T-helper 1 cell treated with Interleukin-12 subunit alpha and Interleukin-12 subunit beta and Interleukin-4 antibody, amounts not matched to agents 30 μg/mL and 1 μg/mL, for 36 hours (primary cell): ENCODE results near the gene GNA14.

Source experiments
- H3K27ac Mint-ChIP-seq: one replicate; pipeline ENCODE4 v1.8.0; 2021; ENCODE audit warnings: mild to moderate bottlenecking, mixed read lengths
- H3K27me3 Mint-ChIP-seq: one replicate; pipeline ENCODE4 v1.8.0; 2021; ENCODE audit warnings: low read depth, mixed read lengths
- H3K36me3 Mint-ChIP-seq: one replicate; pipeline ENCODE4 v1.8.0; 2021; ENCODE audit warnings: low read depth, mixed read lengths
- H3K4me1 Mint-ChIP-seq: one replicate; pipeline ENCODE4 v1.8.0; 2021; ENCODE audit warnings: low read depth, mixed read lengths
- H3K4me3 Mint-ChIP-seq: one replicate; pipeline ENCODE4 v1.8.0; 2021; ENCODE audit warnings: mild to moderate bottlenecking, moderate library complexity, mixed read lengths
- H3K9me3 Mint-ChIP-seq: one replicate; pipeline ENCODE4 v1.8.0; 2021; ENCODE audit warnings: mixed read lengths

The GNA14 gene

DNA sequence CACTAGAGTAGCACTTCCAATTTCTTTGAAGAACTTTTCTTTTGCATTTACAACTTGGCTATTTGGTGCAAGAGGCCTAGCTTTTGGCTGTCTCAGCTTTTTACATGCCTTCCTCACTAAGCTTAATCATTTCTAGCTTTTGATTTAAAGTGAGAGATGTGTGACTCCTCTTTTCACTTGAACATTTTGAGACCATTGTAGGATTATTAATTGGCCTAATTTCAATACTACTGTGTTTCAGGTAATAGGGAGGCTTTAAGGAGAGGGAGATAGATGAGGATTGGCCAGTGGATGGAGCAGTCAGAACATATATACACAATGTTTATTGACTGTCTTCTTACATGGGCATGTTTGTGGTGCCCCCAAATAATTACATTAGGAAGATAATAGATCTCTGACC lies 161.7 kb downstream of the GNA14 start:
- Mint-ChIP-seq H3K27ac (no peak overlapping the region), H3K27me3 (peaks cover 6% of the 10 kb centered on the region), H3K36me3 (no peaks in the 10 kb centered on the region), H3K9me3 (peaks cover 18% of the 10 kb centered on the region), H3K4me3 (no peak overlapping the region), H3K4me1 (peaks cover 20% of the 10 kb centered on the region)

DNA sequence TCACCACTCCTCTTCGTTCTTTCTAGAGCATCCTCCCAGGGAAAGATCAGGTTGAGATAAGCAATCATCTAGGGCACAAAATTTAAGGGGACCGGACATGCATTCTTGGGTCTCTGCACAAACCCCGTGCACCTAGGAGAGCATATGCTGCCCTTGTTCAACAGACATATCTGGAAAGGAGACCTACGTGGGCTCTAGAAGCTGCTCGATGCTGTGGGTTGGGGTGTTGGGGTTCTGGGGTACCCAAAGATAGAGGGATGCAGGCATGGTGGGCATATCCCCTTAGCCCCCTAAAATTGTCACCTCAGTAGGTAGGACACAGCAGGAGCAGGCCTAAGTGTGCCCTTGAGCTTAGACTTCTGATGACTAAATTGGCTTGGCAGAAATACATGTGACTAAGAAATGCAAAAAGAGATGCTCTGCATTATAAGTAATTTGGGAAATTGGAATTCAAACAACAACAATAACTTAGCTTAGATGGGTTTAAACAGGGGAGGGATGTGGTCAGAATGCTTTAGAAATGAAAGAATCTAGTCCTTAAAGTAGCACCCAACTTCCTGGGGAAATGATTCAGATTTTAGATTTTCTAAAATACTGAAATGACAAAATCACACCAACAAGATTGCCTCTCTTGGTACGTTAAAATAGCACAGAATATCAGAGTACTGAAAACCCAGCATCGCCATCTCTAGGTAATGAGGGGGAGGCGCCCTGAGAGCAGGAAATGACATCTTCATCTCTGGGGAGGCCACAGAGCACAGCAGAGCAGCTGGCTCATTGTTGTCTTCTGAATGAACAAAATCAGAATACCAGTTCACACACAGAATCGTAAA lies 172.3 kb downstream of the GNA14 start:
- peaks cover 5% of the 10 kb centered on the region for H3K36me3 Mint-ChIP-seq
- peaks cover 7% of the 10 kb centered on the region for H3K9me3 Mint-ChIP-seq
- H3K27me3 Mint-ChIP-seq, result no peaks in the 10 kb centered on the region
- H3K4me1 Mint-ChIP-seq, result peaks cover 30% of the 10 kb centered on the region
- H3K4me3 Mint-ChIP-seq, result peak overlapping the region; percentile 59
- peak overlapping the region; percentile 95 for H3K27ac Mint-ChIP-seq

DNA sequence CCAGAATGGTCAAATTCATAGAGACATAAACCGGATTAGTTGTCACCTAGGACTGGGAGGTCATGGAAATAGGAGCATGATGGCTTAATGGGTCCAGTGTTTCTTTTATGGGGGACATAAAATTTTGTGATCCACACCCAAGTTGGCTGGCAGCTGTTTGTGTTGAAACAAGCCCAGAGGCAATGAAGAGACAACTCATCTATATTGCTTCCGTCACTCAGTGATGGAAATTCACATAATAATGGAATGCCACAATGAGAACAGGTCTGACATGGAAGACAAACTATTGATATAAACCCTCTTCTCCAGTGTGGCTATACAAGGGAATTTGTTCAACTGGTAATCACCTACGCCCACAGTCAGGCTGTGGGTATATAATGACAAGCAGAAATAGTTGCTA lies 173.2 kb downstream of the GNA14 start:
- Mint-ChIP-seq H3K27ac (no peak overlapping the region), H3K4me1 (peaks cover 30% of the 10 kb centered on the region), H3K9me3 (peaks cover 7% of the 10 kb centered on the region), H3K4me3 (no peak overlapping the region), H3K36me3 (peaks cover 5% of the 10 kb centered on the region), H3K27me3 (no peaks in the 10 kb centered on the region)

DNA sequence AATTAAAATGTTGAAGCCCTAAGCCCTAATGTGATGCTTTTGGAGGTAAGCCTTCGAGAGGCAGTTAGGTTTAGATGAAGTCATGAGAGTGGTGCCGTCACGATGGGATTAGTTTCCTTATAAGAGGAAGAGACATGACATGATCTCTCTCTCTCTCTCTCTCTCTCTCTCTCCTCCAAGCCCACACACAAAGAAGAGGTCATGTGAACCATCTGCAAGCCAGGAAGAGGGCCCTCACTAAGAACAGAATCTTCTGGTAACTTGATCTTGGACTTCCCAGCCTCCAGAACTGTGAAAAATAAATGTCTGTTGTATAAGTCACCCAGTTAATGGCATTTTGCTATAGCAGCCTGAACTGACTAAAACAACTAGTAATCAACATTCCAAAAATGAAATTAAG lies 175.5 kb downstream of the GNA14 start:
- H3K36me3 Mint-ChIP-seq, result peaks cover 3% of the 10 kb centered on the region

DNA sequence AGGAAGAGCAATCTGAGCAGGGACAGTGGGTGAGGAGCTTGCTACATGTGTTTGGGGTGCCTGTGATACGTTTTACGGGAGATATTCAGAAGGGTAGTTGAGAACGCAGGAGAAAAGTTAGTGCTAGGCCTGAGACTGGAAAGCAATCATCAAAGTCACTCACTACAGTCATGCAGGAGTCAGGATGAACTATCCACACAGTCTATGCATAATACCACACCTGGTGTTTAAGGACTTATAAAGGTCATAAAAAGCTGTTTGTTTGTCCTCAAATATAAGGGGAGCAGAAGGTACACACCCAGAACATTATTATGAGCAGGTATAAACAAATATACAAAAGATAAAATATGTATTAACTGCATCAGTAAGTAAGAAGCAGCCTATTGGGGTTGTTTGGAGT lies 176.6 kb downstream of the GNA14 start:
- Mint-ChIP-seq H3K36me3 (peaks cover 2% of the 10 kb centered on the region), H3K4me1 (peaks cover 21% of the 10 kb centered on the region), H3K9me3 (peaks cover 4% of the 10 kb centered on the region), H3K27me3 (peaks cover 5% of the 10 kb centered on the region), H3K4me3 (no peak overlapping the region), H3K27ac (no peak overlapping the region)

More for the DNA sequence above, 175.5 kb downstream of the GNA14 start:
- H3K27ac Mint-ChIP-seq, result no peak overlapping the region
- H3K4me1 Mint-ChIP-seq, result peaks cover 28% of the 10 kb centered on the region
- peaks cover 4% of the 10 kb centered on the region for H3K9me3 Mint-ChIP-seq
- no peak overlapping the region for H3K4me3 Mint-ChIP-seq
- peaks cover 5% of the 10 kb centered on the region for H3K27me3 Mint-ChIP-seq

DNA sequence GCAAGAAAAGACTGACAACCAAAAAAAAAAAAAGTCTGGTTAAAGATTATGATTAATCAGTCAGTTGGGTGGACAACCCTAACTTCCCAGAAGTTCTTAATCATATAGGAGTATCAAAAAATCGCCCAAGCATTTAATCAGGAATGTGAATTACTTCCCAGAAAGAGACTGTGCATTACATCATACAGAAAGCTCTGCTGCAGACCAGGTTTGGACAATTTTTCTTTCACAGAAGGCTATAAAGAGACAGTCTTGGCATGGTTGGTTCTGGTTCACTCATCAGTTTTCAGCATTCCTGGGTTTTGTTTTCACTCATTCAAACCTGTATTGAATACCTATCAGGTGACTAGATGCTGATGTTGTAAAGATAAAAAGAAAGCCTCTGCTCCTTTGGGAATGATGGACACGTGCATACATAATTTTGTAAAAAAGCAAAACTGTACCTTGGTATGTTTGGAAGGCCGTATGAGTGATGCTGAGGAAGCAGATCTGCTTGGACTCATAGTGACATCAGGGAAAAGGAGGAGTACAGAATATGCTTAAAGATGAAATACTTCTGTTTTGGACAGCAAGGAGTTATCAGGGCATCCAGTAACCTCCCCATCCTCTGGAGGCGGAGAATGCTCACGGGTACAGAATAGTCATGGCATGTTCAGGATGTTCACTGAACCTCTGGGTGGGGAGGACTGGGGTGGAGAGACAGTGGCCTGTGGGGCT lies 178.4 kb downstream of the GNA14 start:
- no peak overlapping the region for H3K4me3 Mint-ChIP-seq
- H3K4me1 Mint-ChIP-seq, result peaks cover 11% of the 10 kb centered on the region
- H3K36me3 Mint-ChIP-seq, result no peaks in the 10 kb centered on the region
- H3K27me3 Mint-ChIP-seq, result peaks cover 5% of the 10 kb centered on the region
- H3K27ac Mint-ChIP-seq, result no peak overlapping the region
- peaks cover 4% of the 10 kb centered on the region for H3K9me3 Mint-ChIP-seq

DNA sequence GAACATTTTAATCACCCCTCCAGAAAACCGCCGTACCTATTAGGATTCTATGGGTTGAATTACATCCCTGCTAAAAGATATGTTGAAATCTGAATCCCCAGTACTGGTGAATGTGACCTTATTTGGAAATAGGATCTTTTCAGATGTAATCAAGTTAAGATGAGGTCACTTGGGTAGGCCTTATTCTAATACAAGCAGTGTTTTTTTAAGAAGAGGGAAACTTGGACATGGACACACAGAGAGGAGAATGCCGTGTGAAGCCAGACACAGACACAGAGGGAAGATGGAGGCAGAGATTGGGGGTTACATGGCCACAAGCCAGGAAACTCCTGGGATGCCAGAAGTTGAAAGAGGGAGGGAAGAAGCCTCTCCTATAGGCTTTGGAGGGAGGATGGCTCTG lies 183.5 kb downstream of the GNA14 start:
- Mint-ChIP-seq H3K27ac (no peak overlapping the region), H3K27me3 (peaks cover 5% of the 10 kb centered on the region), H3K36me3 (no peaks in the 10 kb centered on the region), H3K4me3 (no peak overlapping the region), H3K9me3 (no peaks in the 10 kb centered on the region), H3K4me1 (peaks cover 8% of the 10 kb centered on the region)

DNA sequence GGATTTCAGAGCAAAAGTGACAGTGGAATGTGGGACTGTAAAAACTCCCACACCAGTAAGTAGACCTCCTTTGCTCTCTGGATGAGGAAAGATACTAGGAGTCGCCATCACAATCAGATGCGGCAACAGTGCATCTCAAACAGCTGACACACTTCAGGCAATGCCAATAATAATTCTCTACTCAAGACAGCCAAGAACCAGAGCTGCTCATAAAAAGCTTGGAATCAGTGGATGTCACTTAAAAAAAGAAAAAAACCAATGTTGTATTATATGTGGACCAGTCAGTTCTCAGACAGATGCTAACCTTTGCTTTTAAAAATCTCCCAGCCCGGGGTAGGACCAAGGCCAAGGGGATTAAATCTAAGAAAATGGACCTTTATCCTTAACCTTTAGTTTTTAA lies 185.0 kb downstream of the GNA14 start:
- Mint-ChIP-seq H3K4me3 (no peak overlapping the region), H3K36me3 (no peaks in the 10 kb centered on the region), H3K27ac (no peak overlapping the region), H3K4me1 (peaks cover 11% of the 10 kb centered on the region), H3K9me3 (no peaks in the 10 kb centered on the region), H3K27me3 (no peaks in the 10 kb centered on the region)

DNA sequence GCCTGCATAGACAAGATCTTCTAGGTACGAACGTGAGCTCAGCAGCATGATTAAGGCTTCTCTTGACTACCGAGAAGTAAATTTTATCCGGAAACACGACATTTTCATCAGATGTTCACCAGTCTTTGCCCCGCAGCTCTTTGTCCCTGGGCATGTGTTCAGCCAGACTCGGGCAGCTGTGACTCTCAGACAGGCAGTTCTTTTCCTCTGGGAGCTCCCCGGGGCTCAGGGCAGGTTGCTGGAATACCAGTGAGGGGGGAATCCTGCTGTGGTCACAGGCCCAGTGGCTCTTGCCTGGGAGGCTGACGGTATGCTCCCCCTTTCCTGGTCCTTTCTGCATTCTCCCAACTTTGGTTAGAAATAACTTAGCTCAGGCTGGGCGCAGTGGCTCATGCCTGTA lies 186.1 kb downstream of the GNA14 start:
- Mint-ChIP-seq H3K27me3 (no peaks in the 10 kb centered on the region), H3K9me3 (no peaks in the 10 kb centered on the region), H3K36me3 (no peaks in the 10 kb centered on the region), H3K4me1 (peaks cover 16% of the 10 kb centered on the region), H3K27ac (no peak overlapping the region), H3K4me3 (no peak overlapping the region)

DNA sequence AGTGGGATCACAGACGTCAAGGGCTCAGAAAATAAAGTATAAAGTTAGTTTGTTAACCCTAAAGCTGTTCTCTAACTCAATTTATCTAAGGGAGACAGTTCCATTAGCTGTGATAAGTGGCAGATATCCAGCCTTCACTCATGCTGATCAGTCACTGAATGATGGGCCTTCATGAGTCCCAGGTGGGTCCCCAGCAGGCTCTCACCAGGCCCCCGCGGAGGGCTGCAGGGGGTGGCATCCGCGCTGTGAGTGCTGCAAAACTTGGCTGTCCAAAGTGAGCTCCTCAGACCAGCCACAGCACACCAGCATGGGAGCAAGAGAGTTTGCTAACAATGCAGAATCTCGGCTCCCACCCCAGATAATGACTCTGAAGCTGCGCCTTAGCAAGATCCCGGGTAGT lies 187.2 kb downstream of the GNA14 start:
- no peak overlapping the region for H3K27ac Mint-ChIP-seq
- no peaks in the 10 kb centered on the region for H3K36me3 Mint-ChIP-seq
- no peaks in the 10 kb centered on the region for H3K27me3 Mint-ChIP-seq
- H3K9me3 Mint-ChIP-seq, result no peaks in the 10 kb centered on the region
- H3K4me3 Mint-ChIP-seq, result no peak overlapping the region
- H3K4me1 Mint-ChIP-seq, result peaks cover 9% of the 10 kb centered on the region

DNA sequence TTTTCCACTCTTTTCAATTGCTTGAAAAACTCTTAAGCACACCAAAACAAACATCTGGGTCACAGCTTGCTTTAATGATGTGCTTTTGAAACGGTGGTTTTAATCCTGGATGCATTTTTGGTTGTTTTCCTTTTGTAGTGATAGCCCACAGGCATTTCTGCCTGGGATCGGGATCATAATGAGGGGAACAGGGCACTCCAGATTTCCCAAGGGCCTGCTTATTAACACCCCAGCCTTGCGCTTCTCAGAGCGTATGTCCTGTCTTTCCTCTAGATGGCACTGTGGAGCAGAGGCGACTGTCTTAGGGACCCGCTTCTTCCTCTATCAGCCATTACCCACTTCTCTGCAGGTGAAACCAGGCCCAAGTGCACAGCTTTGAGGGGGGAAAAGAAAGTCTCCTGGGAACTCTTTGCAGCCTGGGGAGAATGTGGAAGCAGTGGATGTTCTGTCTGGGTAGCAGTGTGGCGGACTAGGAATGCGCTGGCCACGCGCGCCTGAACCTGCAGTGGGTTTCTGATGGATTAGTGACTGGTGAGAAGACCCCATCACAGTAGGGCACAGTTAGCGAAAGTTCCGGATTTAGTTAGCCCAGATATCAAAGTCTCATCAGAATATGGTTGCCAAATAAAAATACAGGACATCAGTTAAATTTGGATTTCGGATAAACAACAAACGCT lies 190.1 kb downstream of the GNA14 start:
- Mint-ChIP-seq H3K4me3 (no peak overlapping the region), H3K36me3 (no peaks in the 10 kb centered on the region), H3K27me3 (no peaks in the 10 kb centered on the region), H3K27ac (no peak overlapping the region), H3K9me3 (no peaks in the 10 kb centered on the region), H3K4me1 (peaks cover 22% of the 10 kb centered on the region)

DNA sequence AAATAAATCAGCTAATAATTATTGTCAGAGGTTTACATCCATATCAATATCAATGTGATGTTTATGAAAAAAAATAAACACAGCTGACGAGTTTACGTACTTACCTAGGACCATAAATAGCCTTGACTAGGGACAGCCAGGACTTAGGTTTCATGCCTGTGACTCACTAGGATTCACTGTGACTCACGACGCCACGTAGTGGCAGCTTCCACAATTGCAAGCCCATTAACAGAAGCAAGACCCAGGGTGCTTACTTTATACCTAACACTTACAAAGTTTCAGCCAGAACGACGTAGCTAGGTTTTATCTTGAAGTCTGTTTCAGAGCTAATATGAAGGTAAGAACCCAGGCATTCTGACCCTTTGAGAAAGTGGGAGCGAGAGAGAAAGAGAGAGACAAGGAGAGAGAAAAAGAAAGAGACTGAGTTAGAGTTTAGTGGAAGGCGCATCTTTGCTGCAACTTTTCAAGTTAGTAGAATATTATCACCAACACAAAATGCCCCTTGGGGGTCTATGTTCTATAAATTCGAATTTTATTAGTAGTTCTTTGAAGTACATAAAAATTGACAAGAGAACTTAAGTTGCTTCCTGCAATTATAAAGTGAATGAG lies 191.2 kb downstream of the GNA14 start:
- Mint-ChIP-seq H3K27me3 (no peaks in the 10 kb centered on the region), H3K4me1 (peaks cover 22% of the 10 kb centered on the region), H3K4me3 (no peak overlapping the region), H3K9me3 (no peaks in the 10 kb centered on the region), H3K36me3 (no peaks in the 10 kb centered on the region), H3K27ac (no peak overlapping the region)

DNA sequence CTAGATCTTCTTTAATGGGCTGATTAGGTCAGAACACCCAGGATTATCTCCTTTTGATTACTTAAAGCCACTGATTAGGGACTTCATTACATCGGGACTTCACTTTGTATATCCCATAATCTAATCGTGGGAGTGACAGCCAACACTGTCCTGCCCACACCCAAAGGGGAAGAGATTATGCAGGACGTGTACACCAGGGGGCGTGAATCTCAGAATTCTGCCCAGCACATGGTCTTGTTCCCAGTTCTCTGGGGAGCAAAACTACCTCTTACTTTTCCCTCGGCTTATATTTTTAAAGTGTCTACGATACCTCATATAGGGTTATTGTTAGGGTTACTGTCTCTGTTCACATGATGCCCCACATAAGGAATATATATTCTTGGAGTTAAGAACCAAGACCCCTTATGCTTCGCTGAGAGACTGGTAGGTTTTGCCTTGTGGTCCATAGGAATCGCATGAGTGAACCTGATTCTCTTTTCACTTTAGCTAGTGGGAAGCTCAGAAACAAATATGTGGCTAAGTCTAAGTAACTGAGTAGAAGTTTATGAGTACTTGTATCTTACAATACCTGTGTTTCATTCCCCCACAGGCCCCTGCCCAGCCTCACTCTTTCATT lies 192.7 kb downstream of the GNA14 start:
- Mint-ChIP-seq H3K4me1 (peaks cover 22% of the 10 kb centered on the region), H3K27me3 (peaks cover 5% of the 10 kb centered on the region), H3K36me3 (no peaks in the 10 kb centered on the region), H3K27ac (no peak overlapping the region), H3K9me3 (no peaks in the 10 kb centered on the region), H3K4me3 (no peak overlapping the region)

DNA sequence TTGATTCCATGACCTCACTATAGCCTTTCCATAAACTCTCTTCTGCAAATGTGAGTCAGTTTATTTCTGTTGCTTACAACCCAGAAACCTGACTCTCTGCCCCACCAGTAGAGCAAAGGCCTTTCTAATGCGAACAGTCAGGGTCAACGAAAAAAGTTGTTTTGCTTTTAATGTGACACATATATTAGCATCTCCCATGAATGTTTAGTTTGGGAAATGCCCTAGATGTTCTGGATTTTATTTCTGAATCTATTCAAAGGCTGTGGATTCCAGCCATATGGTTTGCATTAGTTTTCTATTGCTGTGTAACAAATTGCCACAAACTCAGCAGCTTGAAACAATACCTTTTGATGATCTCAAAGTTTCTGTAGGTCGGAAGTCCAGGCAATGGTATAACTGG lies 193.5 kb downstream of the GNA14 start:
- no peak overlapping the region for H3K27ac Mint-ChIP-seq
- no peak overlapping the region for H3K4me3 Mint-ChIP-seq
- no peaks in the 10 kb centered on the region for H3K36me3 Mint-ChIP-seq
- no peaks in the 10 kb centered on the region for H3K9me3 Mint-ChIP-seq
- peaks cover 22% of the 10 kb centered on the region for H3K4me1 Mint-ChIP-seq
- peaks cover 5% of the 10 kb centered on the region for H3K27me3 Mint-ChIP-seq
